HEK293 (cell line): ENCODE measurements around the gene LGI4.

Source experiments
- CTCF ChIA-PET: fragments of 350-600 bp; formaldehyde crosslinking; extraction: SDS; loops from one replicate; lab custom pipeline; 2021; ENCODE audit warnings: antibody characterized with exemption; lab: Yijun Ruan, JAX
- POLR2A ChIA-PET: fragments of 300-600 bp; formaldehyde crosslinking; extraction: SDS; loops from one replicate; lab custom pipeline; 2020; ENCODE audit warnings: antibody characterized with exemption, inconsistent platforms; lab: Yijun Ruan, JAX
- H3K27ac ChIP-seq: fragments of 200-500 bp; sonication (Bioruptor generic); 2 replicates; pipeline ENCODE4 v1.5.1; 2014; ENCODE audit warnings: low read depth, low read length, control low read depth, inconsistent platforms; ENCODE audit errors: extremely low read depth
- H3K36me3 ChIP-seq, 2 experiments: fragments of 200-500 bp in 1 of 2; sonication (Bioruptor generic) in 1 of 2; 1 replicate in 1 of 2; 2 replicates in 1 of 2; pipeline ENCODE4 v1.5.1; 2014 to 2017; ENCODE audit warnings: inconsistent platforms in 2 of 2, low read length in 2 of 2; ENCODE audit not compliant: control insufficient read depth in 2 of 2, insufficient read depth in 1 of 2
- H3K4me1 ChIP-seq: fragments of 200-500 bp; sonication (Bioruptor generic); 2 replicates; pipeline ENCODE4 v1.5.1; 2014; ENCODE audit warnings: mild to moderate bottlenecking, low read length, inconsistent platforms; ENCODE audit not compliant: control insufficient read depth, insufficient read depth
- H3K4me3 ChIP-seq: 2 replicates; pipeline ENCODE4 v1.5.1; 2011; ENCODE audit warnings: low read depth, mild to moderate bottlenecking, control low read depth, low read length, moderate library complexity
- H3K9me3 ChIP-seq: fragments of 200-500 bp; sonication (Bioruptor generic); 2 replicates; pipeline ENCODE4 v1.5.1; 2014; ENCODE audit warnings: low read depth, low read length, inconsistent platforms; ENCODE audit not compliant: control insufficient read depth, insufficient read depth
- BCL11B ChIP-seq: fragments of 450-650 bp; formaldehyde crosslinking; IDR thresholded peaks from 2 replicates; pipeline ENCODE4 v1.5.1; 2016; ENCODE audit warnings: low read depth, missing biosample characterization, missing genetic modification characterization
- IKZF3 ChIP-seq: fragments of 450-650 bp; IDR thresholded peaks from 2 replicates; pipeline ENCODE4 v1.5.0; 2018; ENCODE audit warnings: missing biosample characterization, mild to moderate bottlenecking, missing genetic modification characterization, moderate library complexity
- KLF10 ChIP-seq: fragments of 450-650 bp; IDR thresholded peaks from 2 replicates; pipeline ENCODE4 v1.5.1; 2018; ENCODE audit warnings: missing biosample characterization, mild to moderate bottlenecking, missing genetic modification characterization
- ZBTB20 ChIP-seq: fragments of 450-650 bp; formaldehyde crosslinking; IDR thresholded peaks from 2 replicates; pipeline ENCODE4 v1.5.1; 2016; ENCODE audit warnings: missing biosample characterization, missing genetic modification characterization
- ZBTB21 ChIP-seq: fragments of 450-650 bp; formaldehyde crosslinking; IDR thresholded peaks from 2 replicates; pipeline ENCODE4 v1.5.1; 2017; ENCODE audit warnings: missing biosample characterization, missing genetic modification characterization
- ZFHX2 ChIP-seq: fragments of 450-650 bp; formaldehyde crosslinking; conservative IDR thresholded peaks from 2 replicates; pipeline ENCODE4 v1.5.1; 2016; ENCODE audit warnings: missing biosample characterization, missing genetic modification characterization
- ZIC2 ChIP-seq: fragments of 450-650 bp; formaldehyde crosslinking; IDR thresholded peaks from 2 replicates; pipeline ENCODE4 v1.5.1; 2016; ENCODE audit warnings: missing biosample characterization, missing genetic modification characterization
- ZNF169 ChIP-seq: fragments of 450-650 bp; formaldehyde crosslinking; IDR thresholded peaks from 2 replicates; pipeline ENCODE4 v1.5.1; 2016; ENCODE audit warnings: missing biosample characterization, missing genetic modification characterization
- ZNF174 ChIP-seq: fragments of 450-650 bp; formaldehyde crosslinking; IDR thresholded peaks from 2 replicates; pipeline ENCODE4 v1.5.0; 2017; ENCODE audit warnings: missing biosample characterization, mild to moderate bottlenecking, missing genetic modification characterization
- ZNF239 ChIP-seq: fragments of 450-650 bp; formaldehyde crosslinking; IDR thresholded peaks from 2 replicates; pipeline ENCODE4 v1.5.1; 2016; ENCODE audit warnings: missing biosample characterization, missing genetic modification characterization
- ZNF266 ChIP-seq: fragments of 450-650 bp; formaldehyde crosslinking; IDR thresholded peaks from 2 replicates; pipeline ENCODE4 v1.5.1; 2016; ENCODE audit warnings: missing biosample characterization, missing genetic modification characterization, low read depth
- ZNF302 ChIP-seq: fragments of 450-650 bp; formaldehyde crosslinking; IDR thresholded peaks from 2 replicates; pipeline ENCODE4 v1.5.1; 2016; ENCODE audit warnings: missing biosample characterization, missing genetic modification characterization, low read depth
- ZNF350 ChIP-seq: fragments of 450-650 bp; formaldehyde crosslinking; IDR thresholded peaks from 2 replicates; pipeline ENCODE4 v1.5.0; 2017; ENCODE audit warnings: missing biosample characterization, mild to moderate bottlenecking, missing genetic modification characterization
- ZNF366 ChIP-seq: fragments of 450-650 bp; formaldehyde crosslinking; conservative IDR thresholded peaks from 2 replicates; pipeline ENCODE4 v1.5.1; 2016; ENCODE audit warnings: missing biosample characterization, missing genetic modification characterization
- ZNF416 ChIP-seq: fragments of 450-650 bp; formaldehyde crosslinking; IDR thresholded peaks from 2 replicates; pipeline ENCODE4 v1.5.1; 2016; ENCODE audit warnings: missing biosample characterization, missing genetic modification characterization
- ZNF521 ChIP-seq: fragments of 450-650 bp; formaldehyde crosslinking; IDR thresholded peaks from 2 replicates; pipeline ENCODE4 v1.5.1; 2017; ENCODE audit warnings: missing biosample characterization, mild to moderate bottlenecking, missing genetic modification characterization
- ZNF549 ChIP-seq: fragments of 450-650 bp; IDR thresholded peaks from 2 replicates; pipeline ENCODE4 v1.5.1; 2018; ENCODE audit warnings: missing biosample characterization, missing genetic modification characterization, mild to moderate bottlenecking, inconsistent platforms, moderate library complexity
- ZNF629 ChIP-seq: fragments of 450-650 bp; formaldehyde crosslinking; IDR thresholded peaks from 2 replicates; pipeline ENCODE4 v1.5.1; 2017; ENCODE audit warnings: missing biosample characterization, missing genetic modification characterization
- ZNF792 ChIP-seq: fragments of 450-650 bp; formaldehyde crosslinking; IDR thresholded peaks from 2 replicates; pipeline ENCODE4 v1.5.1; 2016; ENCODE audit warnings: missing biosample characterization, missing genetic modification characterization
- TF ChIP-seq, protein P1 (sequence below): fragments of 450-650 bp; formaldehyde crosslinking; conservative IDR thresholded peaks from 2 replicates; pipeline ENCODE4 v1.5.1; 2016; ENCODE audit warnings: low read depth, missing biosample characterization, missing genetic modification characterization
- TF ChIP-seq, protein P2 (sequence below): fragments of 450-650 bp; formaldehyde crosslinking; IDR thresholded peaks from 2 replicates; pipeline ENCODE4 v1.5.1; 2016; ENCODE audit warnings: missing biosample characterization, missing genetic modification characterization, borderline replicate concordance
- TF ChIP-seq, protein P3 (sequence below): fragments of 450-650 bp; formaldehyde crosslinking; IDR thresholded peaks from 2 replicates; pipeline ENCODE4 v1.5.1; 2017; ENCODE audit warnings: missing biosample characterization, missing genetic modification characterization

Gene LGI4

DNA sequence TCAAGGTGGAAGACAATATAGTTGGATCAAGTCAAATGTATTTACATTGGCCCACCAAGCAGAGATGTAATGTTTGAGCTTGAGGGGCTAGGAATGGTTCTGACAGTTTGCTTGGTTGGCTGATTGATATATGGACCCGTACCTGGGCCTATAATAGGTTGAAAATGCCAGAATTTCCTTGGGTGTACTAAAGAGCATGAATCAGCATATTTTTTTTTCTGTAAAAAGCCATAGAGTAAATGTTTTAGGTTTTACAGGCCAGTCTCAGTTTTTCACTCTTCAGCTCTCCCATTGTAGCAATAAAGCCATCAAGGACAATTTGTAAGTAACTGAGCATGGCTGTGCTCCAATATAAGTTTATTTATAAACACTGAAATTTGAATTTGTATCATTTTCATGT is 46.5 kb upstream of the LGI4 start (continued):
- no peak for TF ChIP-seq ZBTB20 (tag by site-specific recombination)
- TF ChIP-seq ZNF416 (tag by site-specific recombination), result no peak

DNA sequence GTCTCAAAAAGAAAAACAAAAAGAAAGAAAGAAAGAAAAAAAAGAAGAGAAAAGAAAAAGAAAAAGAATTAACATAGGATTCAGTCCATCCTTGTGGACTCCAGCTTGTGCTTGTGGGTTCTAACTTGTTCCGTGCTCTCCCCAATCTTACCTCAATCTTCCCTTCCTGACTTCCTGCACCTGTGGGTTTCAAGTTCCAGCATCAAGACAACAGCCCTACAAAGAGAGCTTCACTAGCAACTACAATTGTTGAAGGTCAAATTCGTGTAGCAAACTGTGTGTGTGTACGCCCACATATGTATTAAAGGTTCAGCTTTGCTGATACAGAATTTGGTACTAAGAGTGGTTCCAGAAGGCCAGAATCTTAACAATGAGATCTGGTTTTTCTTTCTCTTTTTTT is 45.0 kb upstream of the LGI4 start:
- ChIA-PET POLR2A (interaction anchor here (1.0 kb wide), 1 partner anchor 18 kb away, joined by 3 read pairs; no protein-coding TSS in a partner anchor), CTCF (interaction anchor here (1.1 to 4.2 kb wide), 8 partner anchors 11 to 136 kb away, joined by 4 to 32 read pairs (median 5); partner anchors contain the start of gene FXYD5)
- TF ChIP-seq ZNF792 (tag by site-specific recombination) (no peak), ZNF350 (no peak), ZNF302 (no peak), ZNF174 (tag by site-specific recombination) (no peak), BCL11B (tag by site-specific recombination) (no peak), ZNF266 (tag by site-specific recombination) (no peak), ZNF366 (tag by site-specific recombination) (no peak), KLF10 (no peak), ZNF629 (tag by site-specific recombination) (no peak), ZBTB21 (tag by site-specific recombination) (no peak), ZFHX2 (no peak), ZNF169 (tag by site-specific recombination) (no peak)
- TF ChIP-seq, protein P1, sequence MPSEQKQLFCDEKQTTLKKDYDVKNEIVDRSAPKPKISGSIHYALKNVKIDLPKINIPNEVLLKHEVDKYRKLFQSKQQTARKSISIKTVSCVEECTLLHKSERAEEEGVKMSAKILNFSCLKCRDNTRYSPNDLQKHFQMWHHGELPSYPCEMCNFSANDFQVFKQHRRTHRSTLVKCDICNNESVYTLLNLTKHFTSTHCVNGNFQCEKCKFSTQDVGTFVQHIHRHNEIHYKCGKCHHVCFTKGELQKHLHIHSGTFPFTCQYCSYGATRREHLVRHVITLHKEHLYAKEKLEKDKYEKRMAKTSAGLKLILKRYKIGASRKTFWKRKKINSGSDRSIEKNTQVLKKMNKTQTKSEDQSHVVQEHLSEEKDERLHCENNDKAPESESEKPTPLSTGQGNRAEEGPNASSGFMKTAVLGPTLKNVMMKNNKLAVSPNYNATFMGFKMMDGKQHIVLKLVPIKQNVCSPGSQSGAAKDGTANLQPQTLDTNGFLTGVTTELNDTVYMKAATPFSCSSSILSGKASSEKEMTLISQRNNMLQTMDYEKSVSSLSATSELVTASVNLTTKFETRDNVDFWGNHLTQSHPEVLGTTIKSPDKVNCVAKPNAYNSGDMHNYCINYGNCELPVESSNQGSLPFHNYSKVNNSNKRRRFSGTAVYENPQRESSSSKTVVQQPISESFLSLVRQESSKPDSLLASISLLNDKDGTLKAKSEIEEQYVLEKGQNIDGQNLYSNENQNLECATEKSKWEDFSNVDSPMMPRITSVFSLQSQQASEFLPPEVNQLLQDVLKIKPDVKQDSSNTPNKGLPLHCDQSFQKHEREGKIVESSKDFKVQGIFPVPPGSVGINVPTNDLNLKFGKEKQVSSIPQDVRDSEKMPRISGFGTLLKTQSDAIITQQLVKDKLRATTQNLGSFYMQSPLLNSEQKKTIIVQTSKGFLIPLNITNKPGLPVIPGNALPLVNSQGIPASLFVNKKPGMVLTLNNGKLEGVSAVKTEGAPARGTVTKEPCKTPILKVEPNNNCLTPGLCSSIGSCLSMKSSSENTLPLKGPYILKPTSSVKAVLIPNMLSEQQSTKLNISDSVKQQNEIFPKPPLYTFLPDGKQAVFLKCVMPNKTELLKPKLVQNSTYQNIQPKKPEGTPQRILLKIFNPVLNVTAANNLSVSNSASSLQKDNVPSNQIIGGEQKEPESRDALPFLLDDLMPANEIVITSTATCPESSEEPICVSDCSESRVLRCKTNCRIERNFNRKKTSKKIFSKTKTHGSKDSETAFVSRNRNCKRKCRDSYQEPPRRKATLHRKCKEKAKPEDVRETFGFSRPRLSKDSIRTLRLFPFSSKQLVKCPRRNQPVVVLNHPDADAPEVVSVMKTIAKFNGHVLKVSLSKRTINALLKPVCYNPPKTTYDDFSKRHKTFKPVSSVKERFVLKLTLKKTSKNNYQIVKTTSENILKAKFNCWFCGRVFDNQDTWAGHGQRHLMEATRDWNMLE, result no peak
- TF ChIP-seq, protein P2, sequence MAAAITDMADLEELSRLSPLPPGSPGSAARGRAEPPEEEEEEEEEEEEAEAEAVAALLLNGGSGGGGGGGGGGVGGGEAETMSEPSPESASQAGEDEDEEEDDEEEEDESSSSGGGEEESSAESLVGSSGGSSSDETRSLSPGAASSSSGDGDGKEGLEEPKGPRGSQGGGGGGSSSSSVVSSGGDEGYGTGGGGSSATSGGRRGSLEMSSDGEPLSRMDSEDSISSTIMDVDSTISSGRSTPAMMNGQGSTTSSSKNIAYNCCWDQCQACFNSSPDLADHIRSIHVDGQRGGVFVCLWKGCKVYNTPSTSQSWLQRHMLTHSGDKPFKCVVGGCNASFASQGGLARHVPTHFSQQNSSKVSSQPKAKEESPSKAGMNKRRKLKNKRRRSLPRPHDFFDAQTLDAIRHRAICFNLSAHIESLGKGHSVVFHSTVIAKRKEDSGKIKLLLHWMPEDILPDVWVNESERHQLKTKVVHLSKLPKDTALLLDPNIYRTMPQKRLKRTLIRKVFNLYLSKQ (tag by site-specific recombination), result no peak

DNA sequence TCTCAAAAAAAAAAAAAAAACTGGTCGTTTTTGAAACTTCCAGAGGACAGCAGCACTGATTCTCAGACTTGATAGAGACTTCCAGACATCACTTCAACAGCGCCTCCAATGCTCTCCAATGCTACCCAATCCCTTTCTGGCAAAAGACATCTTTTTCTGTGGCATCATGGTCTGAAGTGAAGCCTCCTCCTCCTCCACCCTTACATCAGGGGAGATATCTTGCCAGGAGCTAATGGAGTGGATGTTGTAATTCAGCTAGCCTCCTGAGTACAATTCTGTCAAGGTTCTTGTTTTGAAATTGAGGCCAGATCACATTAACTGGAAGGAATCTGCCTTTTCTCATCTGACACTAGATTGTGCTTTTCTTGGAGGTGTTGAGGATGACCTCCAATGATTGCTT is 43.8 kb upstream of the LGI4 start:
- H3K4me3 ChIP-seq, result no peak overlapping the region
- H3K27ac ChIP-seq, result no peak overlapping the region
- ChIA-PET POLR2A (no interaction called here), CTCF (interaction anchor here (0.6 to 4.2 kb wide), 8 partner anchors 10 to 113 kb away, joined by 3 to 32 read pairs (median 4); no protein-coding TSS in a partner anchor)
- no peaks in the 10 kb centered on the region for H3K9me3 ChIP-seq
- TF ChIP-seq ZNF521 (tag by site-specific recombination), result no peak
- TF ChIP-seq, protein P3, sequence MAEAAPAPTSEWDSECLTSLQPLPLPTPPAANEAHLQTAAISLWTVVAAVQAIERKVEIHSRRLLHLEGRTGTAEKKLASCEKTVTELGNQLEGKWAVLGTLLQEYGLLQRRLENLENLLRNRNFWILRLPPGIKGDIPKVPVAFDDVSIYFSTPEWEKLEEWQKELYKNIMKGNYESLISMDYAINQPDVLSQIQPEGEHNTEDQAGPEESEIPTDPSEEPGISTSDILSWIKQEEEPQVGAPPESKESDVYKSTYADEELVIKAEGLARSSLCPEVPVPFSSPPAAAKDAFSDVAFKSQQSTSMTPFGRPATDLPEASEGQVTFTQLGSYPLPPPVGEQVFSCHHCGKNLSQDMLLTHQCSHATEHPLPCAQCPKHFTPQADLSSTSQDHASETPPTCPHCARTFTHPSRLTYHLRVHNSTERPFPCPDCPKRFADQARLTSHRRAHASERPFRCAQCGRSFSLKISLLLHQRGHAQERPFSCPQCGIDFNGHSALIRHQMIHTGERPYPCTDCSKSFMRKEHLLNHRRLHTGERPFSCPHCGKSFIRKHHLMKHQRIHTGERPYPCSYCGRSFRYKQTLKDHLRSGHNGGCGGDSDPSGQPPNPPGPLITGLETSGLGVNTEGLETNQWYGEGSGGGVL (tag by site-specific recombination), result 0 out of 2 replicates have a peak, but pooled peaks have one; percentile 5
- TF ChIP-seq ZNF239, result no peak
- no peak for TF ChIP-seq IKZF3 (tag by site-specific recombination)
- no peak for TF ChIP-seq ZIC2
- TF ChIP-seq ZNF549 (tag by site-specific recombination), result no peak
- no peaks in the 10 kb centered on the region for H3K4me1 ChIP-seq
- no peaks in the 10 kb centered on the region for H3K36me3 ChIP-seq

More for the DNA sequence above, 45.0 kb upstream of the LGI4 start:
- H3K9me3 ChIP-seq, result peaks cover 7% of the 10 kb centered on the region
- no peaks in the 10 kb centered on the region for H3K4me1 ChIP-seq
- H3K27ac ChIP-seq, result no peak overlapping the region
- H3K36me3 ChIP-seq, result no peaks in the 10 kb centered on the region
- no peak overlapping the region for H3K4me3 ChIP-seq
